NCI-H146 treated with DMSO at 0.1 percent for 48 hours (cell line): ENCODE data around the gene ZNF593.

Experiments
- DNase-seq: peaks from one replicate; lab custom pipeline; 2025; ENCODE audit not compliant: unreplicated experiment; lab: John Stamatoyannopoulos, UW

ZNF593 gene

GRCh38 chr1:26169669-26170471, at the start of gene ZNF593:
ZNF593 (plus strand) TSS chr1:26169908; CDS start chr1:26169984, 76 bp downstream.
- peak; percentile 57 for DNase-seq

DNA sequence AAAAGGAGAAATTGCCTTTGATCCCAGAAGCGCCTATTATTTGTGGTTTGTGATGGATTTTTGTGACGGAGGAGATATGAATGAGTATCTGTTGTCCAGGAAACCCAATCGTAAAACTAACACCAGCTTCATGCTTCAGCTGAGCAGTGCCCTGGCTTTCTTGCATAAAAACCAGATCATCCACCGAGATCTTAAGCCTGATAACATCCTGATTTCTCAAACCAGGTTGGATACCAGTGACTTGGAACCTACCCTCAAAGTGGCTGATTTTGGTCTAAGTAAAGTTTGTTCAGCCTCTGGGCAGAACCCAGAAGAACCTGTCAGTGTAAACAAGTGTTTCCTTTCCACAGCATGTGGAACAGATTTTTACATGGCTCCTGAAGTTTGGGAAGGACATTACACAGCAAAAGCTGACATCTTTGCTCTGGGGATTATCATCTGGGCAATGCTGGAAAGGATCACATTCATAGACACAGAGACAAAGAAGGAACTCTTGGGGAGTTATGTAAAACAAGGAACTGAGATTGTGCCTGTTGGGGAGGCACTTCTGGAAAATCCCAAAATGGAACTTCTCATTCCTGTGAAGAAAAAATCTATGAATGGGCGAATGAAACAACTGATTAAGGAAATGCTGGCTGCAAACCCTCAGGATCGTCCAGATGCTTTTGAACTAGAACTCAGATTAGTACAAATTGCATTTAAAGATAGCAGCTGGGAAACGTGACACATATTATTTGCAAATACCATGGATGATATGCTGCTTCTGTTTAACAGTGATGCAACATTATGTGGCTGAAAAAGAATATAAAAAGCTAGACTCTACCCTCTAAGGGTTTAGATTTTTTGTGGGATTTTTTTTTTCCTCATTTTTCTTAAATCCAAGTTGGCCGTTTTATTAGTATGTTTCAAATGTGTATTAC, 47.6 kb upstream of the ZNF593 start:
- DNase-seq: no peak

DNA sequence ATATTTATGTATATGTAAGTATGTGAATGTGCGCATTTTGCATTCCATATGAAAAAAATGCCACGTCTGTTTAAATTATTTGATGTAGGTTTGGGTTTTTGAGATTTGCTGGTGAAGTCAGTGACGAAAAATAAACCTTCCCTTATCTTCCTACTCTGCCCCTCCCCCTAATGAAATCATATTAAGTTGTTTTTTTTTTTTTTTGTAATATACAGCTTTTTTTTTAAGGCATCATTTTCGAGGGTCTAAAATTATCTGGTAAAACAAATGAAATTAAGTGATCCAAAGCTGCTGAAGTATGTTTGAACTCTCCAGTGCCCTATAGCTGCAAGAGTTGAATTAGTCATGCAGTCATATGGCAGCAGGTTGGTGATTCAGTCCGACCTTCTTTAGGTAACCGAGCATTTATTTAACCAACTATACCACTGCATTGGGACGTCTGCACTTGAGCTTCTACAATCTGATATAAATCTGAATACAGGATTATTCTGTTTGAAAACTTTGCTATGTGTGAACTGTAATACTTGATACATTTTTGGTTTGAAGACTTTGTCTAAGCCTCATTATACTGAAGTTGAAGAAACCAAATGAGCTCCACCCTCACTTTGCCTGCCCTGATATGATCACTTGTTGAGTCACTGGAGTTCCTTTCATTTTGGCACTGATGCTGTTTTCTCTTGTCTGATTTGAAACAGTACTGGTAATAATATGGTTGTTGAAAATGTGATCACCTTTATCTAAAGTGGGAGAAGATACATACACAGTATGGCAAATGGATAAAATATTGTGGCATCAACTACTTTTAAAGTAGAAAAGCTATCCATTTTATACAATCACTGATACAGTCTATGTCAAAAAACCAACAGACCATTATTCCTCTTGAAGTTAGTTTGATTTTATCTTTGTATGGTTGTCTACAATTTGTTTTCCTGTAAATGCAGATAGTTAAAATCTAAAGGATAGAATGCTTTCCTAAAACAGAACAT, 46.4 kb upstream of the ZNF593 start:
- DNase-seq: no peak

DNA sequence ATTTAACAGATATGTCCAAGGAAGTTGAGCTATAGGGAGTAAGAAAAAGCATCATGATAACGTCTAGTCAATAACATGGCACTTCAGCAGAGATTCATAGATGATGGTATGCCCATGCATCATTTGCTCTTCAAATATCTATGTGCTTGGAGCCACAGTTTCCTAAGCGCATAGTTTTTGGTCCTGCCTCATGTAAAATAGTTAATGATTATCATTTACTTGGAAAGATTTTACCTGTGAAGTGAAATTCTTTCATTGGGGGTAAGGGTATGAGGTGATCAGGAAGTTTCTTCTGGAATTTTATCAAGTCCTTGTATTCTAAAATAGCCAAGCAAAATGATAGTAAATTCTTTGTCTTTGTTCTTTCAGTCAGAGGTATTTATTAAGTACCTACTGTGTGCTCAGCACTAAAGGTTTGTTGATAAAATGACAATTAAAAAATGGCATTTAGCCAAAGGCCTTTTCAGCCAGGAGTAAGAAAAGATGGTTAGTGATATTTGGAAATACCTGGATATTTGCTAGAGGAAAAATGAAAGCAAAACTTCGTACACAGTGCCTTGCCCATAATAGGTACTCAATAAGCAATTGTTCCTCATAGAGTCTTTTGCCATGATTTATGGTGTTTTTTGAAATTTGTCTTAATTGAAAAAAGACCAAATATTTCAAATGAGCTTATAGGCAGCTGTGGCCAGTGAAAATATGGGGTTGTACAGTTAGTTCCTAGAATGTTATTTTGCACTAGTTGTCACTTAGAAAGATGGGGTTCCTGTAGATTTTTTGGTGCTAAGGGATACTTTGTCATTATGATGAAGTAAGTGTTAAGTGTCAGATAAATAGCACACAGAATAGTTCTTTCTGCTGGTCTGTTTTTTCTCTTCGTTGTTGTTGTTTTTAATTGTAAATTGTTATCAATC, 45.0 kb upstream of the ZNF593 start:
- no peak for DNase-seq

DNA sequence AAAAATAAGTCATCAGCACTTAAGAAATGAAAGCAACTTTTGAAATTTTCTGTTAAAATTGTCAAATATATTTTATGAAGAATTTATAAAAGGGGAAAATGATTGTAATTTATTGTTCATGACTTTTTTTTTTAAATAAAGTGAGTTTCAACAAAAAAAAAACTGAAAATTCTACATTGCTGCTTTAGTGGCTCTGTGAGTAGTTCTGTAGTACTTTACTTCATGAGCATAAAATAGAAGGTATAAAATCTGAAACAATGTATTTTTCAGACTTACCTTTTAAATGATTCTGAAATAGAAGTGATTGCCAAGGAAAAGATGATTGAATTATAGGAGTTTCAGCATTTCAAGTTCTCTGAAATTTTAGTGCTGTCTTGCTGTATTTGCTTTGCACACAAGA, 44.3 kb upstream of the ZNF593 start:
- no peak for DNase-seq

DNA sequence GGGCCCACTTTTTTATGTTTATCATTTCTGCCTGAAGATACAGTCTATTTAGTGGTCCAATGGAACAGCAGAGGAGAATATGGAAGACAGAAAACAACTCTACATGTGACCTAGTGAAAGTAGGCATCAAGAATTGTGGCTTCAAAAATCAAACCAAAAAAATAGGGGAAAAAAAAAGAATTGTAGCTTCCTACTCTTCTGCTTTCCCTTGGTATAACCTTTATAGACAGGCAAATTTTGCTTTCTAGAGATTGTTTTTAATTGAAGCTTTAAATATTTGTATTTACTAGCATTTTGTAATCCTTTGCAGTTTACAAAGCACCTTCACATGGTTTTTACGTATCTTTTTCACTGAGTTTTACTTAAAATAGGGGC, 43.8 kb upstream of the ZNF593 start:
- DNase-seq: no peak

- no peak for DNase-seq
Observed at GRCh38 chr1:26126321-26127084, 43.2 kb upstream of the ZNF593 start.

DNA sequence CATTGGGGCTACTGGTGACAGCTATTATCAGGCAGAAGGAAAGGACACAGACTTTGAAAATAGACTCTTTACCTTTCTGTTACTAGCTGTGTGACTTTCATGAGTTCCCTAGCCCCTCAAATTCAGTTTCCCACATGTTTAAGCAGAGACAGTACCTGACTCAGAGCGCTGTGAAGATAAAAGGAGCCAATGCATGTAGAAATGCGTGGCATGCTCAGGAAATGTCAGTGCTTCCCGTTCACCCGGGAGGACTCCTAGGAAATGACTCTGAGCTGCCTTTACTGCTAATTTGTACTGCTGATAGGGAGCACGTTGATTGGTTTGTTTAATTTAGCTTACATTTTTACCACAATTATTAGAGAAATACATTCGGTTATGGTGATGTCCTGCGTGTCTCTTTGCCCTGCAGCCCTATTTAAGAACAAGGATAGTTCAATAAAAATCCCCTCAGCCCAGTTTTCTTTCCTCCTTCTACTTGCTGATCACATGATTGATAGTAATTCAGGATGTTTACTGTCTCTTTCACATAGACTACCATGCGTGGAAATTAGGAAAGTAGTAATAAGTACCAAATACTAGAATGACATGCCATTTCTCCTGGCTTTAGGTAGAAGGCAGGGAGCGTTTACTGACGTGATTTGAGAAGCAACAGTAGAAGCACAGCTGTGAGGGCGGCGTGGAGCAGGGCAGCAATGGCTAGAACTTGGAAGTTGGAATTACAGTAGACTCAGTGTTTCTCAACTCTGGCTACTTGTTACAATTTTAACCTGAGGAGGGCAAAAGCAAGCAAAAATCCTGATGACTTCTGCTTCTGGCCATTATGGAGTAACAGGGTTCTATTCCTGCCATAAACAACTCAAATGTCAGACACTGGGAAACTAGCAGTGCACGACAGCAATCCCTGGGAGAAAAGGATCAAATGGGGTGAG, 42.2 kb upstream of the ZNF593 start:
- DNase-seq: no peak

DNA sequence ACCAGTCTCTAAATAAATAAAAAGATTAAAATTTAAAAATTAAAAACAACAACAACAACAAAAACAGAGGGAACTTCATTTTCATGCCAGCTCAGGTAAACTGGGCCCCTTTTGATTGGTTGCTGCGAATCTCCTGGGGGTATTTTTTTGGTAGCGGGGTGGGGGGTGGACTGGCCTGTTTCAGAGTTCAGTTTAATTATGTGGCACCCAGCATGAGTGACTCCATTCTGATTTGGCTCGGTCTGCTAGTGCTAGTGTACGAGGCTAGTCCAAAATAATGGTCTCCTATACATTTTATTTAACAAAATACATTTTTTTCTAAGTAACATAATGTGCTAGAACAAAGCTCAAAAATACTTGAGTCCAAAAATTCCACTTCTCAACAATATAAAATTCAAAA, 39.9 kb upstream of the ZNF593 start:
- no peak for DNase-seq

GRCh38 chr1:26130695-26131094, 39.0 kb upstream of the ZNF593 start:
- no peak for DNase-seq

DNA sequence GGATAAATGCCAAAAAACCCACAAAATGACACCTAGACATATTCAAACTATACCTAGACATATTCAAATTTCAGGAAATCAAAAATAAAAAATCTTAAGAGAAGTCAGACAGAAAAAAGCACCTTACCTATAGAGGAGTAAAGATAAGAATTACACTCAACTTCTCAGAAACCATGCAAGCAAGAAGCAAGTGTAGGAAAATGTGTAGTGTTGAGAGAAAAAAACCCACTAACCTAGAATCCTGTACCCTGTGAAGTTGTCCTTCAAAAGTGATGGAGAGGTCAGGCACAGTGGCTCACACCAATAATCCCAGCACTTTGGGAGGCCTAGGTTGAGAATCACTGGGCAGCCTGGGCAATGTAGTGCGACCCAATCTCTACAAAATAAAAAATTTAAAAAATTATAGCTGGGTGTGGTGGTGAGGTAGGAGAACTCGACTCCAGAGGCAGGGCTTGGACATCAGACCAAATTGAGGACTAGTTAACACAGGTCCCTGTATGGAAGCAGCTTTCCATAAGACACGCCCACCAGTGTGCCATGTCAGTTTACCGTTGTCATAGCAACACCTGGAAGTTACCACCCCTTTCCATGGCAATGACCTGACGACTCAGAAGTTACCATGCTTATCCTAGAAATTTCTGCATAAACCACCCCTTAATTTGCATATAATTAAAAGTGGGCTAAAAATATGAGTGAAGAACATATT, 37.4 kb upstream of the ZNF593 start:
- DNase-seq: no peak

DNA sequence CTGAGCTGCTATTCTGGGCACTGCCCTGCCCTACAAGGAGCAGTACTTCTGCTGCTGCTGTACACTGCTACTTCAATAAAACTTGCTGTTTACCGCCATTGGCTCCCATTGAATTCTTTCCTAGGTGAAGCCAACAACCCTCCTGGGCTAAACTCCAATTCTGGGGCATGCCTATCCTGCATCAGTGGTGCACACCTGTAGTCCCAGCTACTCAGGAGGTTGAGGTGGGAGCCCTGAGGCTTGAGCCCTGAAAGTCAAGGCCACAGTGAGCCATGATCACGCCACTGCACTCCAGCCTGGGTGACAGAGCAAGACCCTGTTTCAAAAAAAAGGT, 36.9 kb upstream of the ZNF593 start:
- no peak for DNase-seq

DNA sequence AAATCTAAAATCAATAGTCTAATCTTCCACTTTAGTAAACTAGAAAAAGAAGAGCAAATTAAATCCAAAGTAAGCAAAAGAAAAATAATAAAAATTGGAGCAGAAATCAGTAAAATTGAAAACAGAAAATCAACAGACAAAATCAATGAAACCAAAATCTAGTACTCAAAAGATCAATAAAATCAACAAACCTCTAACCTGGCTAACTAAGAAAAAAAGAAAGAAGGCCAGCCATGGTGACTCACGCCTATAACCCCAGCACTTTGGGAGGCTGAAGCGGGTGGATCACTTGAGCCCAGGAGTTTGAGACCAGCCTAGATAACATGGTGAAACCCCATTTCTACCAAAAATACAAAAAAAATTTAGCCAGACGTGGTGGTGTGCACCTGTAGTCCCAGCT, 35.2 kb upstream of the ZNF593 start:
- DNase-seq: no peak

- no peak for DNase-seq
Observed at GRCh38 chr1:26138974-26139558, 30.6 kb upstream of the ZNF593 start.

GRCh38 chr1:26142159-26142558, 27.5 kb upstream of the ZNF593 start:
- no peak for DNase-seq

DNA sequence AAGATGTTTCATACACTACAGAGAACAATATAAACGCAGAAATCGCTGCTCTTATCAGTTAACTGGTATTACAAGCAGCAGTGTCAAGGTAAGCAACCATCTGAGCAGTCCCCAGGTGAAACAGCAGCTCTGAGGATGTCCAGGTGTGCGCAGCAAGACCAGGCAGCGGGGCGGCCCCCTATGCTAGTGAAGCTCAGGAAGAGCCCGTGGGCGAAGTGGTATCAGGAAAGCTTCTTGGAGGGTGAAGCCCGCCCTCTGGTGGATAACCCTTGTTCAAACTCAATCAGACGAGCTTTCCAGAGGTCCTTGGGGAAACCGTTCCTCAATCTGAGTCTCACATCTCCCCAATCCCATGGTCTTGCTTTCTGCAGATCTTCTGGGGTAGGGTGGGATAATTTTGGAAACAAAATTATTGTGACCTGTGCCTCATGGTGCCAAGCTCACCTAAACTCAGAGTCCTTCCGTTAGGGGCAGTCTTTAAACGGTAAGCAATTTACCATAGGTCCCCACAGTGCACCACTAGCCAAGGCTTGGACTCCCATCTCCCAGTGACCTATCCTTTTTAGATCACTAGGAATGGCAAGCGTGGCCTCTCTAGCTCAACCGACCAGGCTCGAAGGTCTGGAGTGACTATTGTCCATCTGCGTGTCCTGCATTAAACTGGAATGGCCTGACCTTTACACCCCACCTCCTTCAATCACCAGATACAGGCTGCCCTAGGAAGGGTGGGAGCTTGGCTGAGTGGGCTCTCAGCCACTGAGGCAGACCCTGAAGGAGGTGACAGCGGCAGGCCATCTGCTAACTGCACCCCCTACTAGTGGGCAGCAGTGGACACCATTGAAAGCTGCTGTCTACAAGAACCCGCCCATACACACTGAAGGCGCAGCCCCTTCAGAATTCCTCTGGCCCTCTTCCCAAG, 24.4 kb upstream of the ZNF593 start:
- DNase-seq: peak; percentile 75
